IMR-90 (cell line): ENCODE data around the gene DTNA.

Experiments used
- BHLHE40 ChIP-seq: fragments of 150-350 bp; IDR thresholded peaks from 2 replicates; pipeline ENCODE4 v1.6.1; 2016; ENCODE audit warnings: mild to moderate bottlenecking, low read depth, low read length
- CEBPB ChIP-seq: IDR thresholded peaks from 2 replicates; pipeline ENCODE4 v1.6.1; 2012; ENCODE audit warnings: low read depth, low read length, improper control_type of control experiment
- CHD1 ChIP-seq: IDR thresholded peaks from 2 replicates; pipeline ENCODE4 v1.6.1; 2012; ENCODE audit warnings: low read depth, low read length, improper control_type of control experiment
- CTCF ChIP-seq: conservative IDR thresholded peaks from 2 replicates; pipeline ENCODE4 v1.5.1; 2012; ENCODE audit warnings: mild to moderate bottlenecking, low read depth, low read length, improper control_type of control experiment
- FOS ChIP-seq: fragments of 150-350 bp; IDR thresholded peaks from 2 replicates; pipeline ENCODE4 v1.6.1; 2016; ENCODE audit warnings: low read depth, low read length
- MXI1 ChIP-seq: IDR thresholded peaks from 2 replicates; pipeline ENCODE4 v1.6.1; 2012; ENCODE audit warnings: low read depth, mild to moderate bottlenecking, low read length, moderate library complexity, borderline replicate concordance
- POLR2A ChIP-seq: IDR thresholded peaks from 2 replicates; pipeline ENCODE4 v1.6.1; 2012; ENCODE audit warnings: mild to moderate bottlenecking, low read depth, low read length
- RAD21 ChIP-seq: IDR thresholded peaks from 2 replicates; pipeline ENCODE4 v1.6.1; 2012; ENCODE audit warnings: low read length, improper control_type of control experiment
- RCOR1 ChIP-seq: IDR thresholded peaks from 2 replicates; pipeline ENCODE4 v1.6.1; 2012; ENCODE audit warnings: mild to moderate bottlenecking, low read length, improper control_type of control experiment; ENCODE audit not compliant: insufficient replicate concordance
- SMC3 ChIP-seq: fragments of 150-350 bp; IDR thresholded peaks from 2 replicates; pipeline ENCODE4 v1.6.1; 2016; ENCODE audit warnings: low read depth, mild to moderate bottlenecking, antibody characterized with exemption, low read length, moderate library complexity

GRCh38 chr18:34764451-34764850 is 54.4 kb downstream of the DTNA start:
- no peak for TF ChIP-seq CTCF
- no peak for TF ChIP-seq CEBPB
- no peak for TF ChIP-seq MXI1
- TF ChIP-seq POLR2A = no peak
- no peak for TF ChIP-seq BHLHE40
- no peak for TF ChIP-seq RAD21
- TF ChIP-seq CHD1 = no peak
- TF ChIP-seq SMC3 = no peak
- no peak for TF ChIP-seq RCOR1
- TF ChIP-seq FOS = no peak
